ENCODE measurements around the gene SORBS2.

The SORBS2 gene

DNA sequence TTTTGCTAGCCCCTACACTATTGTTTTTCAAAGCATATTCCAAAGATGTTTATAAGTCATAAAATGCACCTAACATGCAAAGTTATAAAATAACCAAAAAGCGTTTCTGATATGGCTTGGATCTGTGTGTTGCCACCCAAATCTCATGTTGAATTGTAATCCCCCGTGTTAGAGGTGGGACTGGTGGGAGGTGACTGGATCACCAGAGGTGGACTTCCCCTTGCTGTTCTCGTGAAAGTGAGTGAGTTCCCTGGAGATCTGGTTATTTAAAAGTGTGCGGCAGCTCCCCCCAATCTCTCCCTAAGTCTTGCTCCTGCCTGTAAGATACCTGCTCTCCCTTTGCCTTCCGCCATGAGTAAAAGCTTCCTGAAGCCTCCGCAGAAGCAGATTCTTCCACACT, 22.8 kb upstream of the SORBS2 start:
- H3K4me1 ChIP-seq (ENCODE audit: control insufficient read depth in 1 of 2, insufficient read depth in 2 of 2, low read length in 2 of 2) = peaks cover 10 to 23% of the 10 kb centered on the region in 2 donors
- no peak overlapping the region for H3K27ac ChIP-seq (ENCODE audit: low read length)
- no peaks in the 10 kb centered on the region for H3K36me3 ChIP-seq (ENCODE audit: control insufficient read depth in 1 of 2, insufficient read depth in 2 of 2, low read length in 2 of 2)
- no peaks in the 10 kb centered on the region for H3K27me3 ChIP-seq (ENCODE audit: low read depth, low read length)
- H3K9me3 ChIP-seq (ENCODE audit: control insufficient read depth in 1 of 2, low read length in 2 of 2) = no peaks in the 10 kb centered on the region
- H3K4me3 ChIP-seq (ENCODE audit: low read depth in 1 of 2, low read length in 2 of 2) = no peak overlapping the region

DNA sequence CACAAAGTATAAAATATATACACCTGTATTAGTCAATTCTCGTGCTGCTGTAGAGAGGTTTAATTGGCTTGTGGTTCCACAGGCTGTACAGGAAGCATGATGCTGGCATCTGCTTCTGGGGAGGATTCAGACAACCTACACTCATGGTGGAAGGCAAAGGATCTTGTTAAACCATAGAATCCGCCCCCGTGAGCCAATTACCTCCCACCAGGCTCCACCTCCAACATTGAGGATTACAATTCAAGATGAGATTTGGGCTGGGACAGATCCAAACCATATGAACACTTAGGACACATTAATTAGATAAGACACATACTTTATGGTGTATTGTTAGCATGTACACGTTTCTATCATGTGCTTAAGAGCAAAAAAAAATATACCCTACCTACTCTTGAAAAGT, 22.1 kb upstream of the SORBS2 start:
- H3K4me3 ChIP-seq (ENCODE audit: low read depth in 1 of 2, low read length in 2 of 2) = no peak overlapping the region
- H3K4me1 ChIP-seq (ENCODE audit: control insufficient read depth in 1 of 2, insufficient read depth in 2 of 2, low read length in 2 of 2) = peaks cover 6 to 19% of the 10 kb centered on the region in 2 donors
- no peaks in the 10 kb centered on the region for H3K36me3 ChIP-seq (ENCODE audit: control insufficient read depth in 1 of 2, insufficient read depth in 2 of 2, low read length in 2 of 2)
- no peak overlapping the region for H3K27ac ChIP-seq (ENCODE audit: low read length)
- H3K9me3 ChIP-seq (ENCODE audit: control insufficient read depth in 1 of 2, low read length in 2 of 2) = no peaks in the 10 kb centered on the region
- H3K27me3 ChIP-seq (ENCODE audit: low read depth, low read length) = no peaks in the 10 kb centered on the region

DNA sequence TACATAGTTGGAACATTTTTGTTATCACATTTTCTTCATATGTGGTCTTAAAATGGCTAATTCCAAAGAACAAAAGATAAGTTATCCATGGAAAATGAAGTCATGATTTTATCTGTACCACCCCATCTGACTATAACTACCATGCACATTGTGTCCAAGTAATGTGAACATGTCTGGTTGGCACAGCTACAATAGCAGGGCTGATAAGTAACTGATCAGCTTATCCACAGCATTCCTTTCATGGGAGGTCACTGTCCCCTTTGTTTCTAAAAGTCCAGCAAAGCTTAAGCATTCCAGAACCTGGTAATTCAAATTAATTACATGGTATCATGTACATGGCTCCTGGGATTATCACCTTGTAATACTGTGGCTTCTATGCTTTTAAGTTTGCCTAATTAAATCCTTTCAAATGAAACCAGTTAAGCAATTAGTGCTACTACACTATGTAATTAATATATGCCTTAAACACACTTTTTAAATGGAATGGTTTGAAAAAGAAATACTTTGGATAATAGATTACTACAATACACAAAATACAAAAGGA, 21.1 kb upstream of the SORBS2 start:
- H3K27ac ChIP-seq (ENCODE audit: low read length) = no peak overlapping the region

DNA sequence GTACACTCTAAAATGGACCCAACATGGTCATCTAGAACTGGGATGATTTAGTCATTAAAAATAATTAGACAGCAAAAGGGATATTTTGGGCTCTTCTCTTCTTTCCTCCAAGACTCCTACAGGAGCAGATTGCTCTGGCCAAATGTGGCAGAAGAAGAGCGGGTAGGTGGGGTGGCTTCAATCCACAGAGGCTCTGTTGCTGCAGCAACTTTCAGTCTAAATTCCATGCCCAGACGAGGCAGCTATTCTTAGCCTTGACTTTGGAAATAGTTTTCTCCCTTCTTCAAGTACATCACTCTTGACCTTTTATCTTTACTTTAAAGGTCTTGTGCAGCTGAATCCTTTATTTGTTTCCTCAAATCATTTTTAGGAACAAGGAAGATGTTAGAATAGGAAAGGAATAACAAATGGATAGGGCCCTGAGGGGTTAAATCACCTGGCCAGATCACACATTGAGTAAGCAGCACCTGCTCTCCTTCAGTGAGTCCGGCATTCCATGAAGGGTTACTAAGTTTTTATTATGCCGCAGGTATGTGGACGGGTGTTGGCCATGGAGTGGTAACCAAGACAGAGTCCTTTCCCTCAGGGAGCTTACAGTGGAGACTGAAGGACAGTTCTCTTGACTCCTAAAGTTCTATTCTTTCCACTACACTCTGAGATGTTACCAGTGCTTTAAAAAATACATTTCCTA, 19.3 kb upstream of the SORBS2 start:
- no peak overlapping the region for H3K4me3 ChIP-seq (ENCODE audit: low read depth in 1 of 2, low read length in 2 of 2)
- no peak overlapping the region for H3K27ac ChIP-seq (ENCODE audit: low read length)
- no peaks in the 10 kb centered on the region for H3K9me3 ChIP-seq (ENCODE audit: control insufficient read depth in 1 of 2, low read length in 2 of 2)
- H3K36me3 ChIP-seq (ENCODE audit: control insufficient read depth in 1 of 2, insufficient read depth in 2 of 2, low read length in 2 of 2) = no peaks in the 10 kb centered on the region
- H3K27me3 ChIP-seq (ENCODE audit: low read depth, low read length) = no peaks in the 10 kb centered on the region
- peaks cover 0 to 3% of the 10 kb centered on the region in 2 donors for H3K4me1 ChIP-seq (ENCODE audit: control insufficient read depth in 1 of 2, insufficient read depth in 2 of 2, low read length in 2 of 2)

More for the DNA sequence above, 21.1 kb upstream of the SORBS2 start:
- Histone ChIP-seq H3K4me1 (ENCODE audit: control insufficient read depth in 1 of 2, insufficient read depth in 2 of 2, low read length in 2 of 2) (peaks cover 0 to 11% of the 10 kb centered on the region in 2 donors), H3K36me3 (ENCODE audit: control insufficient read depth in 1 of 2, insufficient read depth in 2 of 2, low read length in 2 of 2) (no peaks in the 10 kb centered on the region), H3K9me3 (ENCODE audit: control insufficient read depth in 1 of 2, low read length in 2 of 2) (no peaks in the 10 kb centered on the region), H3K4me3 (ENCODE audit: low read depth in 1 of 2, low read length in 2 of 2) (no peak overlapping the region), H3K27me3 (ENCODE audit: low read depth, low read length) (no peaks in the 10 kb centered on the region)

DNA sequence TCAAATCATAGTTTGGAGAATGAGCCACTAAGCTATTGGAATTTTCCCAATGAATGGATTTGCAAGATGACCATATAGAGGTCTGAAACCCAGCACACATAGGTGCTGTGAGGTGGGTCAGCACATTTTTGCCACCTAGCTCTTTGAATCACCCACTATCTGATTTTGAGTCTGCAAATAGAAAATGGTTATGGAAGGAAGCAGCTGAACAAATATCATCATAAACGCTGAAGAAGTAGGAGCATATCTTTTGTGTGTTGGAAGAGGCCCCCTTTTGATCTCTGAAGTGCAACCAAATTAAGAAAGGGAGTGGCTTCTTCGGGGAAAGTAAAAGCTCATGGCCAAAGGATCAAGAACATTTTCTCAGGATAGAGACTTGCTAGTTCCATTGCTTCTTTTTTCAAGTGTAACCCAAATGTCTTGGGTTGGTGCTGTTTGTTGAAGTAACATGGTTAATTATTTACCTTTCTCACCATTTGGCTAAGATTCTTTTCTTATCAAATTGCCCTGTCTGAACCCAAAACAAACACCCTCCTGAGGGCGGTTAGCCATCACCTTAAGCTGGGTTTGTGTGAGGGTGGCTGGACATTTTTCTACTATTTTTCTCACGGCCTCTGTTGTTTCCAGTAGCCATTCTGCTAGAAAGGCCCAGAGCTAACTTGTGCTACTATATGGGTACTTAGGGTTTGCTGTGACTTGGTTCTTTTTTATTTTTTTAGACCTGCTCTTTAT, 18.4 kb upstream of the SORBS2 start:
- H3K27me3 ChIP-seq (ENCODE audit: low read depth, low read length) = no peaks in the 10 kb centered on the region
- H3K36me3 ChIP-seq (ENCODE audit: control insufficient read depth in 1 of 2, insufficient read depth in 2 of 2, low read length in 2 of 2) = no peaks in the 10 kb centered on the region
- H3K9me3 ChIP-seq (ENCODE audit: control insufficient read depth in 1 of 2, low read length in 2 of 2) = no peaks in the 10 kb centered on the region
- H3K4me1 ChIP-seq (ENCODE audit: control insufficient read depth in 1 of 2, insufficient read depth in 2 of 2, low read length in 2 of 2) = peaks cover 0 to 3% of the 10 kb centered on the region in 2 donors
- no peak overlapping the region for H3K27ac ChIP-seq (ENCODE audit: low read length)
- H3K4me3 ChIP-seq (ENCODE audit: low read depth in 1 of 2, low read length in 2 of 2) = no peak overlapping the region

DNA sequence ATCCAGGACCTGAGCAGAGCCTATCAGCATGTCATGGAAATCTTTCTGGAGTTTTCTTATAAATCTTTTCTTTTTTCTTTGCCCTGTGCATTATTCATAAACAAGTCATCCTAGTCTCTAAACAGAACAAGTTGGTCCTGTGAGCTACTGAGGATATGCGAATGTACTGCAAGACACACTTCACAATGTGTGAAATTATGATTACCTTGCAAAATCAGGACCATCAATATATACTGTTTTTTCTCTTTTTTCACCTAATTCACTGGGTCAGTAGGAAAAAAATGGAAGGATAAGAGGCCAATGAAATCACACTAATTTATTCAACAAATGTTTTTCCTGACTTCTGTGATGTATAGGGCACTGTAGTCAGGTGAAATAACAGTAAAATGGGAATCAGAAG, 14.4 kb upstream of the SORBS2 start:
- no peak overlapping the region for H3K27ac ChIP-seq (ENCODE audit: low read length)
- no peaks in the 10 kb centered on the region for H3K36me3 ChIP-seq (ENCODE audit: control insufficient read depth in 1 of 2, insufficient read depth in 2 of 2, low read length in 2 of 2)

DNA sequence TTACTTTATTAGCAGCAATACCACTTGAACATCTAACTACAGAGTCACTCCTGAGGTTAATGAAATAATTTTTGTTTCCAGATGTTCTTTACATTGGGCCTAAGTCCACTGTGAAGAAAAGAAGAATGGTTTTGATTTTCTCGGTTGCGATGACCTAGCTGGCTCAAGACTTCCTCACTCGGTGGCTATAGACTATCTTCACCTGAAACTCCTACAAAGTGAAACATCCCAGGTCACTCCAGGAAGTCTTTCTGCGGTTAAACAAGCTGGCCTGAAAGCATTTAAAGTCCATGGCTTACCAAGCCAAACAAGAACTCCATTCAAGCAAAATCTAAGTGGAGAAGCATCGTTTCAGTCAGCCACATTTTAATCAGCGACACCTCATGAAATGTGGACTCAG, 13.7 kb upstream of the SORBS2 start:
- H3K4me1 ChIP-seq (ENCODE audit: control insufficient read depth in 1 of 2, insufficient read depth in 2 of 2, low read length in 2 of 2) = no peaks in the 10 kb centered on the region
- H3K27me3 ChIP-seq (ENCODE audit: low read depth, low read length) = no peaks in the 10 kb centered on the region
- H3K27ac ChIP-seq (ENCODE audit: low read length) = no peak overlapping the region
- no peak overlapping the region for H3K4me3 ChIP-seq (ENCODE audit: low read depth in 1 of 2, low read length in 2 of 2)
- H3K9me3 ChIP-seq (ENCODE audit: control insufficient read depth in 1 of 2, low read length in 2 of 2) = no peaks in the 10 kb centered on the region
- H3K36me3 ChIP-seq (ENCODE audit: control insufficient read depth in 1 of 2, insufficient read depth in 2 of 2, low read length in 2 of 2) = no peaks in the 10 kb centered on the region

More for the DNA sequence above, 14.4 kb upstream of the SORBS2 start:
- no peak overlapping the region for H3K4me3 ChIP-seq (ENCODE audit: low read depth in 1 of 2, low read length in 2 of 2)
- peaks cover 0 to 3% of the 10 kb centered on the region in 2 donors for H3K4me1 ChIP-seq (ENCODE audit: control insufficient read depth in 1 of 2, insufficient read depth in 2 of 2, low read length in 2 of 2)
- no peaks in the 10 kb centered on the region for H3K9me3 ChIP-seq (ENCODE audit: control insufficient read depth in 1 of 2, low read length in 2 of 2)
- H3K27me3 ChIP-seq (ENCODE audit: low read depth, low read length) = no peaks in the 10 kb centered on the region

DNA sequence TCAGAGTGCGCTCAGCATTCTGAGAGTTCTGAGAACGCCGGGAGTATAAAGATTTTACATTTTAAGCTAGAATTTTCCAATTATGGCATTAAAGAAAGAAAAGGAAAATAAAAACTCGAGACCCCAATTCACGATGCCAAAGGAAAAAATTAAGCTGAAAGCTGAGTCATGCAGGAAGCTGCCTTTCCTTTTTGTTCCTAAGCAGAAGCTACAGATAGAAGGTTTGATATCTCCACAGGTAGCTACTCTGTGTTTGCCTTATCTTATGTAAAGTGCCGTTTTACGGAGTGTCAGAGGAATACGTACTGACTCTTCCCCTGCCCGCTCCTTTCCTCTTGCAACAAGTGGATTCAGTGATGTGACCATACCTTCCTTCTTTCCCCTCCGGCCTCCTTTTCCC, 10.8 kb upstream of the SORBS2 start:
- Histone ChIP-seq H3K27me3 (ENCODE audit: low read depth, low read length) (no peaks in the 10 kb centered on the region), H3K36me3 (ENCODE audit: control insufficient read depth in 1 of 2, insufficient read depth in 2 of 2, low read length in 2 of 2) (no peaks in the 10 kb centered on the region), H3K27ac (ENCODE audit: low read length) (no peak overlapping the region), H3K4me3 (ENCODE audit: low read depth in 1 of 2, low read length in 2 of 2) (no peak overlapping the region), H3K4me1 (ENCODE audit: control insufficient read depth in 1 of 2, insufficient read depth in 2 of 2, low read length in 2 of 2) (peaks cover 0 to 4% of the 10 kb centered on the region in 2 donors), H3K9me3 (ENCODE audit: control insufficient read depth in 1 of 2, low read length in 2 of 2) (no peaks in the 10 kb centered on the region)

DNA sequence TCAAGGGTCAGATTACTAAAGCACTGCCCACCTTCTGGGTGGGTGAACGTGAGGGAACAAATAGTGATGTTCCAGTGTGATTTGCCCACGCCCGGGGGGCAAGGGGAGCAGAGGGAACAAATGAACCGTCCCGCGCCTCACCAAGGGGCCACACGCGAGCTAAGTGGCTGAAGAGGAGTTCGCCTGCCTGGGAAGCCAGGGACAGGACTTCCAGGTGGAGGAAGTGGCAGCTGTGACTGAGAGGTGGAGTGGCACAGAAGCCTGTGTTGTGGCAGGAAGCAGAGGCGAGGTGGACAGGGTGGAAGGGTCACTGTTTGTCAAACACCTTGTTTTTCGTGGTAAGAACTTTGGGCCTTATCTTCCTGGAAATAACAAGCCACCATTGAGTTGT, 9.0 kb upstream of the SORBS2 start:
- no peak overlapping the region for H3K27ac ChIP-seq (ENCODE audit: low read length)
- peaks cover 0 to 4% of the 10 kb centered on the region in 2 donors for H3K4me1 ChIP-seq (ENCODE audit: control insufficient read depth in 1 of 2, insufficient read depth in 2 of 2, low read length in 2 of 2)
- H3K36me3 ChIP-seq (ENCODE audit: control insufficient read depth in 1 of 2, insufficient read depth in 2 of 2, low read length in 2 of 2) = no peaks in the 10 kb centered on the region
- H3K4me3 ChIP-seq (ENCODE audit: low read depth in 1 of 2, low read length in 2 of 2) = peak overlapping the region in 1 of 2 donors; percentile 20
- no peaks in the 10 kb centered on the region for H3K27me3 ChIP-seq (ENCODE audit: low read depth, low read length)
- H3K9me3 ChIP-seq (ENCODE audit: control insufficient read depth in 1 of 2, low read length in 2 of 2) = no peaks in the 10 kb centered on the region

DNA sequence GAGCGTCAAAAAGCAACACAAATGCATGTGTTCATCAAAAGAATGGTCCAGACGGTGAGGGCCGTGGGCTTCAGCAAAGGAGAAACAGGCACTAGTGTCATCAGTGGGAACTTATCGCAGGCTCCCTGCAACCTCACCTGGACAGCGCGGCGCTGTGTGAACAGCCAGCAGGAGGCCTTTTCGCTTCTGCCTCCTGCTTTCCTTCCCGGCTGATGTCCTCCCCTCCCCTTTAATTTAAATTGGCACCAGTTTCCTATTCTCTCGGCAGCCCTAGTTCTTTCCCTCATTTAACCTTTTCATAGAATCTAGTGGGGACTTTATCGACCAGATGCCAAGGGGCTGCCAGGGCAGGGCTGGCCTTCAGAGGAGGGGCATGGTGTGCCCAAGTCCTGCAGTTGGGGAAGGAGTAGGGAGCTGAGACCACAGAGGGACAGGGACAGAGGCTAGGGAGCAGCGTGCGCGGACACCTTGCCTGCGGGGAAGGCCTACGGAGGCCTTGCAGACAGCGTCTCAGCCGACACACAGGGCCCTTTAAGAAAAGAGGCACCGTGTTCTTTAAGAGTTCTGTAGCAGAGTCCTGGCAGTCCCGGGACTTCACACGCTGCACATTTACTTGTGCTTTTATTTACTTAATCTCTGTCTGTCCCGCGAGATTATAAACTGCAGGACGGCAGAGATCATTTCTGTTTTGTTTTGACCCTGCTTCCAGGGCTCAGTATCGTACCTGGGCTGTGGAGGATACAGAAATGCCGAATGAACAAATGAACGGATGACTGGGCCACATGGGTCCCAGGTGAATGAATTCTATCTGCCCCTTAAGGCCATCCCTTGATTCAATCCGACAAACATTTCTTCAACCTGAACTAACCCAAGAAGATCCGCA, 8.4 kb upstream of the SORBS2 start:
- Histone ChIP-seq H3K4me3 (ENCODE audit: low read depth in 1 of 2, low read length in 2 of 2) (peak overlapping the region in 1 of 2 donors; percentile 20), H3K27ac (ENCODE audit: low read length) (no peak overlapping the region), H3K27me3 (ENCODE audit: low read depth, low read length) (no peaks in the 10 kb centered on the region), H3K9me3 (ENCODE audit: control insufficient read depth in 1 of 2, low read length in 2 of 2) (no peaks in the 10 kb centered on the region), H3K4me1 (ENCODE audit: control insufficient read depth in 1 of 2, insufficient read depth in 2 of 2, low read length in 2 of 2) (peaks cover 0 to 4% of the 10 kb centered on the region in 2 donors), H3K36me3 (ENCODE audit: control insufficient read depth in 1 of 2, insufficient read depth in 2 of 2, low read length in 2 of 2) (no peaks in the 10 kb centered on the region)

DNA sequence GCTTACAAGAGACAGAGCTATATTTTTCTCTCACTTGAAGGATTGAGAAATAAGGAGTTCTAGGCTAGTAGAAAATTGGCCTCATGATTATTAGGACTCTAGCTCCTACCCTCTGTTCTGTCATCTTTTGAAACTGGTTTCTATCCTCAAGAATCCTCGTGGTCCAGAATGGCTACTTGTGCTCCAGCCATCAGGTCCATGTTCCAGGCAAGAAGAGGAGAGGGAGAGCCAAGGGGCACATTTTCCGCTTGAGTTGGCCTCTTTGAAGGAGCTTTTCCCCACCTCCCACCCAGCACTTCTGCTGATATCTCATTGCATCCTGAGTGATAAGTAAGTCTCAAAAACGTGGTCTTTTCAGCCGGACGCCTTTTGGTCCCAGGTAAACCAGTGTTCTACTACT, 7.2 kb upstream of the SORBS2 start:
- no peaks in the 10 kb centered on the region for H3K36me3 ChIP-seq (ENCODE audit: control insufficient read depth in 1 of 2, insufficient read depth in 2 of 2, low read length in 2 of 2)

More for the DNA sequence above, 7.2 kb upstream of the SORBS2 start:
- peaks cover 0 to 4% of the 10 kb centered on the region in 2 donors for H3K4me1 ChIP-seq (ENCODE audit: control insufficient read depth in 1 of 2, insufficient read depth in 2 of 2, low read length in 2 of 2)
- no peak overlapping the region for H3K4me3 ChIP-seq (ENCODE audit: low read depth in 1 of 2, low read length in 2 of 2)
- no peaks in the 10 kb centered on the region for H3K27me3 ChIP-seq (ENCODE audit: low read depth, low read length)
- H3K9me3 ChIP-seq (ENCODE audit: control insufficient read depth in 1 of 2, low read length in 2 of 2) = no peaks in the 10 kb centered on the region
- H3K27ac ChIP-seq (ENCODE audit: low read length) = no peak overlapping the region

Measured in muscle layer of duodenum (tissue), 2 donors.